ENCODE results near the gene BRINP2. TPM values are rescaled to one million over a fixed set of nuclear protein-coding genes. Genes with fewer than 3 reads are reported as not detected.

BRINP2 gene
- polyA plus RNA-seq, 2 of the 4 experiments (the other 2 are of a cell fraction), result 0.04 to 0.09 TPM

- DNase-seq (ENCODE audit: low read depth in 1 of 2, low spot score in 1 of 2) (no peak), ATAC-seq (no peak), FAIRE-seq (no peak)
- Histone ChIP-seq H3K4me2 (no peak overlapping the region), H3K4me3 (no peak overlapping the region), H3K27ac (no peak overlapping the region), H3K4me1 (no peaks in the 10 kb centered on the region), H3K9me3 (no peaks in the 10 kb centered on the region)
- 28% methylated on average over 1 of the region's 1 CpG for WGBS (ENCODE audit: missing lambda C conversion rate)
- CTCF ChIA-PET, result interaction anchor here (1.0 kb wide), 1 partner anchor 82 kb away, joined by 3 read pairs; no protein-coding TSS in a partner anchor
- TF ChIP-seq HOXB5 (CRISPR knock-in tag; IDR thresholded peaks at IDR 0.05), result no peak
- no peak for TF ChIP-seq BHLHE40 (IDR thresholded peaks at IDR 0.05; ENCODE audit: low read depth, low read length)
- TF ChIP-seq EP300 (IDR thresholded peaks at IDR 0.05), result no peak
- no peak for TF ChIP-seq REST (IDR thresholded peaks at IDR 0.05)
- no peak for TF ChIP-seq NPAS2 (CRISPR knock-in tag; IDR thresholded peaks at IDR 0.05; ENCODE audit: borderline replicate concordance)
- no peak for TF ChIP-seq KDM5A (IDR thresholded peaks at IDR 0.05)
- TF ChIP-seq CEBPB (IDR thresholded peaks at IDR 0.05), result no peak
- no peak for TF ChIP-seq ZC3H11A (IDR thresholded peaks at IDR 0.05)
- TF ChIP-seq ESRRA (IDR thresholded peaks at IDR 0.05; ENCODE audit: borderline replicate concordance, low read length), result no peak
- TF ChIP-seq ZNF302 (CRISPR knock-in tag; IDR thresholded peaks at IDR 0.05), result no peak
- TF ChIP-seq RCOR1 (IDR thresholded peaks at IDR 0.05; ENCODE audit: low read depth, low read length), result no peak
- TF ChIP-seq, protein P1, sequence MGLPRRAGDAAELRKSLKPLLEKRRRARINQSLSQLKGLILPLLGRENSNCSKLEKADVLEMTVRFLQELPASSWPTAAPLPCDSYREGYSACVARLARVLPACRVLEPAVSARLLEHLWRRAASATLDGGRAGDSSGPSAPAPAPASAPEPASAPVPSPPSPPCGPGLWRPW (IDR thresholded peaks at IDR 0.05), result no peak
- TF ChIP-seq CHD2 (IDR thresholded peaks at IDR 0.05; ENCODE audit: low read length, partially characterized antibody), result no peak
- no peak for TF ChIP-seq KDM1A (IDR thresholded peaks at IDR 0.05; ENCODE audit: low read depth)
- TF ChIP-seq HOXA7 (CRISPR knock-in tag; IDR thresholded peaks at IDR 0.05), result no peak
- POLR2A ChIA-PET, result no interaction called here
These were observed 139.6 kb downstream of the BRINP2 start for GRCh38 chr1:177310326-177310725.

DNA sequence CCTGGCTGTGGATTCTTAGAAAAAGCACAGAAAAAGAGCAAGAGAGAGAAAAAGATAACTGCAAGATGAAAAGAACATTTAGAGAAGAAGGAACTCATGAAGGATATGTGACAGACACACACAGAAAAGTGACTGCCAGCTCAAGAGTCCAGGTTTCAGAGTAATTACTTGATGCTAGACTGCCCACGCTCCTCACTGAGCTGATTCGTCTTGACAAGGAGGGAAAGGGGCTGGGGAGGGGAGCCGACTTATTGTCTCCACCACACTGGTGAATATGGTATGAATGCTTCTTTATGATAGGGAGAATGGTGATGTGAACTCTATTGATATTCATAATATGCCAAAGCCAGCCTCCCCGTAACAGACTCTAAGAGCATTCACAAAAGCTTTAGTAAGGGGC lies 140.4 kb downstream of the BRINP2 start:
- no peak for TF ChIP-seq RAD21 (conservative IDR thresholded peaks at IDR 0.05 in 1 of 2, IDR thresholded peaks at IDR 0.05 in 1 of 2)
- no peak for TF ChIP-seq RCOR1 (IDR thresholded peaks at IDR 0.05; ENCODE audit: low read depth, low read length)
- no peak for TF ChIP-seq CHD2 (IDR thresholded peaks at IDR 0.05; ENCODE audit: low read length, partially characterized antibody)
- TF ChIP-seq USF2 (IDR thresholded peaks at IDR 0.05), result no peak
- TF ChIP-seq REST (IDR thresholded peaks at IDR 0.05), result no peak
- no peak for TF ChIP-seq TFCP2L1 (CRISPR knock-in tag; IDR thresholded peaks at IDR 0.05)
- TF ChIP-seq, protein P2, sequence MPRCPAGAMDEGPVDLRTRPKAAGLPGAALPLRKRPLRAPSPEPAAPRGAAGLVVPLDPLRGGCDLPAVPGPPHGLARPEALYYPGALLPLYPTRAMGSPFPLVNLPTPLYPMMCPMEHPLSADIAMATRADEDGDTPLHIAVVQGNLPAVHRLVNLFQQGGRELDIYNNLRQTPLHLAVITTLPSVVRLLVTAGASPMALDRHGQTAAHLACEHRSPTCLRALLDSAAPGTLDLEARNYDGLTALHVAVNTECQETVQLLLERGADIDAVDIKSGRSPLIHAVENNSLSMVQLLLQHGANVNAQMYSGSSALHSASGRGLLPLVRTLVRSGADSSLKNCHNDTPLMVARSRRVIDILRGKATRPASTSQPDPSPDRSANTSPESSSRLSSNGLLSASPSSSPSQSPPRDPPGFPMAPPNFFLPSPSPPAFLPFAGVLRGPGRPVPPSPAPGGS (IDR thresholded peaks at IDR 0.05), result no peak
- TF ChIP-seq RARB (CRISPR knock-in tag; IDR thresholded peaks at IDR 0.05), result no peak
- DNase-seq (ENCODE audit: low read depth in 1 of 2, low spot score in 1 of 2) (no peak), ATAC-seq (no peak), FAIRE-seq (no peak)
- no peak overlapping the region for H3K4me2 ChIP-seq
- ChIA-PET CTCF (no interaction called here), POLR2A (no interaction called here)
- no peak overlapping the region for H3K27ac ChIP-seq
- no peaks in the 10 kb centered on the region for H3K9me3 ChIP-seq
- H3K4me1 ChIP-seq, result no peaks in the 10 kb centered on the region
- 3% methylated on average over 4 of the region's 4 CpGs for WGBS (ENCODE audit: missing lambda C conversion rate)
- no peak overlapping the region for H3K4me3 ChIP-seq

All from A549 (cell line).